ENCODE data around the gene RAB6B. TPM values are rescaled to one million over a fixed set of nuclear protein-coding genes. Genes with fewer than 3 reads are reported as not detected.

Gene RAB6B
- total RNA-seq, 4 donors from 2014 or later: 0.53 to 1.2 (median 0.81) TPM

- no peak overlapping the region for H3K4me3 ChIP-seq
- H3K27me3 ChIP-seq: no peaks in the 10 kb centered on the region
- H3K4me1 ChIP-seq: no peaks in the 10 kb centered on the region
- TF ChIP-seq POLR2A (IDR thresholded peaks at IDR 0.05): no peak
- TF ChIP-seq, protein P1, sequence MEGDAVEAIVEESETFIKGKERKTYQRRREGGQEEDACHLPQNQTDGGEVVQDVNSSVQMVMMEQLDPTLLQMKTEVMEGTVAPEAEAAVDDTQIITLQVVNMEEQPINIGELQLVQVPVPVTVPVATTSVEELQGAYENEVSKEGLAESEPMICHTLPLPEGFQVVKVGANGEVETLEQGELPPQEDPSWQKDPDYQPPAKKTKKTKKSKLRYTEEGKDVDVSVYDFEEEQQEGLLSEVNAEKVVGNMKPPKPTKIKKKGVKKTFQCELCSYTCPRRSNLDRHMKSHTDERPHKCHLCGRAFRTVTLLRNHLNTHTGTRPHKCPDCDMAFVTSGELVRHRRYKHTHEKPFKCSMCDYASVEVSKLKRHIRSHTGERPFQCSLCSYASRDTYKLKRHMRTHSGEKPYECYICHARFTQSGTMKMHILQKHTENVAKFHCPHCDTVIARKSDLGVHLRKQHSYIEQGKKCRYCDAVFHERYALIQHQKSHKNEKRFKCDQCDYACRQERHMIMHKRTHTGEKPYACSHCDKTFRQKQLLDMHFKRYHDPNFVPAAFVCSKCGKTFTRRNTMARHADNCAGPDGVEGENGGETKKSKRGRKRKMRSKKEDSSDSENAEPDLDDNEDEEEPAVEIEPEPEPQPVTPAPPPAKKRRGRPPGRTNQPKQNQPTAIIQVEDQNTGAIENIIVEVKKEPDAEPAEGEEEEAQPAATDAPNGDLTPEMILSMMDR (IDR thresholded peaks at IDR 0.05): no peak
- no peaks in the 10 kb centered on the region for H3K36me3 ChIP-seq
- peak in 1 of 3 donors; percentile 68 for DNase-seq
- peak overlapping the region in 2 of 4 donors; percentile 58 to 67 for H3K27ac ChIP-seq
- no peaks in the 10 kb centered on the region for H3K9me3 ChIP-seq
Observed at GRCh38 chr3:133881939-133882825, 13.5 kb downstream of the RAB6B start.

DNA sequence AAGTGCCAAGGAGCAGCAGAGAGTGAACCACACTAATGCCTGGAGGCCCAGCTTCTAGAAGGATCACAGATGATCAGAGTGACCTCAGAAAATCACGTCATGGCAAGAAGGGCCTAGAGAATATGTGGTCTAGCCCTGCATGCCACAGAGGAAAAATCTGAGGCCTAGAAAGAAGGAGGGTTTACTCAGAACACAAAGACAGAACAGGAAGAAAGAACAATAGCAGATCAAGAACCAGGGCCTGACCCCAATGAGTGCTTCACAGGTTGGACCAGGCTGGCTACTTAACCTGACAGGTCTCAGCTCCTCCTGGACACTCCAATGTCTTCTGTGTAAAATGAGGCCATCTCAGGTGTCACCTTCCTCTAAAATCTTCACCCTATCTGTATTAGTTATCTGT is 14.2 kb downstream of the RAB6B start:
- Histone ChIP-seq H3K27me3 (no peaks in the 10 kb centered on the region), H3K9me3 (no peaks in the 10 kb centered on the region), H3K4me3 (no peak overlapping the region), H3K27ac (peak overlapping the region in 2 of 4 donors; percentile 58 to 67), H3K36me3 (no peaks in the 10 kb centered on the region), H3K4me1 (no peaks in the 10 kb centered on the region)
- no peak for TF ChIP-seq POLR2A (IDR thresholded peaks at IDR 0.05)
- TF ChIP-seq, protein P1 (IDR thresholded peaks at IDR 0.05): no peak
- DNase-seq: peak in 1 of 3 donors; percentile 6

GRCh38 chr3:133880886-133881455 is 14.7 kb downstream of the RAB6B start:
- Histone ChIP-seq H3K36me3 (no peaks in the 10 kb centered on the region), H3K27me3 (no peaks in the 10 kb centered on the region), H3K27ac (peak overlapping the region in 1 of 4 donors; percentile 58), H3K4me3 (no peak overlapping the region), H3K9me3 (no peaks in the 10 kb centered on the region), H3K4me1 (no peaks in the 10 kb centered on the region)
- TF ChIP-seq POLR2A (IDR thresholded peaks at IDR 0.05): no peak
- TF ChIP-seq, protein P1 (IDR thresholded peaks at IDR 0.05): no peak
- DNase-seq: peak in 1 of 3 donors; percentile 22

DNA sequence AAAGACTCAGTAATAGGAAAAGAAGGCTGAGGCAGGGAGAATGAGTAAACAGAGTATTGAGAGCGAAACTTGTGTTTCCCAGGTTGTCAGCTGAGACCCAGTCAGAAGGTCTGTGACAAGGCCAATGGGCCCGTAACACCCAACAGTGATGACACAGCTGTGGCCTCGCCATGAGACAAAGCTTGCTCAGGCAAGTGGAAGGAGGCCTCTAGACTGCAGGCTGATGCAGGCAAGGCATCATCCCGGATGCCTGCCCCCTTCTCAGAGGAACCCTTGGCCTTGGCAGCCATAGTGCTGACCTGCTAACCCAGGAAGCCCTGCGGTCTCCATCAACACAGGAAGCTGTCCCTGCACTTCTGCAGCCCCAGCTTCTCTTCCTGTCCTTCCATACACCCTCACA is 15.4 kb downstream of the RAB6B start:
- no peaks in the 10 kb centered on the region for H3K4me1 ChIP-seq
- no peak overlapping the region for H3K27ac ChIP-seq
- no peaks in the 10 kb centered on the region for H3K27me3 ChIP-seq
- no peak overlapping the region for H3K4me3 ChIP-seq
- no peaks in the 10 kb centered on the region for H3K36me3 ChIP-seq
- TF ChIP-seq, protein P1 (IDR thresholded peaks at IDR 0.05): no peak
- TF ChIP-seq POLR2A (IDR thresholded peaks at IDR 0.05): no peak
- H3K9me3 ChIP-seq: no peaks in the 10 kb centered on the region
- DNase-seq: peak in 1 of 3 donors; percentile 38

DNA sequence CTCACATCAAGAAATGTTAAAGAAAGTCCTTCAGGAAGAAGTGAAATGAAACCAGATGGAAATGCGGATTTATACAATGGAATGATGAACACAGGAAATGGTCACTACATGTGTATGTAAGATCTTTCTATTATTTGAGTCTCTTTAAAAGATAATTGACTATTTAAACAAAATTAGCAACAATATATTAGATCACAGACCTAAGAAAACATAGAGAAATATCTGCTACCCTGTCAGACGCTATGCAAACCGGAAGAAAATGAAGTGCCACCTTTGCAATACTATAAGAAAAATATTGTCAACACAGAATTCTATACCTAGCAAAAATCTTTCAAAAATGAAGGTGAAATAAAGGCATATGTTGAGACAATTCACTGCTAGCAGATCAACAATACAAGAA is 17.2 kb downstream of the RAB6B start:
- Histone ChIP-seq H3K27me3 (no peaks in the 10 kb centered on the region), H3K9me3 (no peaks in the 10 kb centered on the region), H3K4me1 (no peaks in the 10 kb centered on the region), H3K27ac (no peak overlapping the region), H3K36me3 (no peaks in the 10 kb centered on the region), H3K4me3 (no peak overlapping the region)
- TF ChIP-seq, protein P1 (IDR thresholded peaks at IDR 0.05): no peak
- TF ChIP-seq POLR2A (IDR thresholded peaks at IDR 0.05): no peak
- DNase-seq: no peak
